Measurements from ENCODE around the gene EXOSC5. TPM values are rescaled to one million over a fixed set of nuclear protein-coding genes. Genes with fewer than 3 reads are reported as not detected.
"Not testable (repeated sequence)": the region's sequence is repeated elsewhere in the genome, so short reads cannot be mapped to it uniquely, and the experiment has no call there.

EXOSC5 gene
- total RNA-seq, 2 donors from 2014 or later: 44.7 to 61.1 TPM

GRCh38 chr19:41398050-41398418, 875 bp upstream of the EXOSC5 start:
- ATAC-seq: no peak
- no peaks in the 10 kb centered on the region for H3K9me3 Mint-ChIP-seq
- DNase-seq (ENCODE audit: low spot score in 2 of 2): no peak
- H3K27ac Mint-ChIP-seq: peak overlapping the region; percentile 100
- H3K36me3 Mint-ChIP-seq: peaks cover 9 to 20% of the 10 kb centered on the region in 2 donors

GRCh38 chr19:41395355-41395754, 1.8 kb downstream of the EXOSC5 start:
- DNase-seq (ENCODE audit: low spot score in 2 of 2) (no peak), ATAC-seq (no peak)
- no peaks in the 10 kb centered on the region for H3K9me3 Mint-ChIP-seq
- H3K27ac Mint-ChIP-seq: peak overlapping the region; percentile 87 to 100
- peaks cover 9 to 20% of the 10 kb centered on the region in 2 donors for H3K36me3 Mint-ChIP-seq

GRCh38 chr19:41392775-41393174, 4.4 kb downstream of the EXOSC5 start:
- Mint-ChIP-seq H3K27ac (no peak overlapping the region), H3K36me3 (peaks cover 4 to 14% of the 10 kb centered on the region in 2 donors), H3K9me3 (no peaks in the 10 kb centered on the region)
- DNase-seq (ENCODE audit: low spot score in 2 of 2) (no peak), ATAC-seq (no peak)

- peaks cover 0 to 7% of the 10 kb centered on the region in 2 donors for H3K36me3 Mint-ChIP-seq
- DNase-seq (ENCODE audit: low spot score in 2 of 2): no peak
These were observed 5.5 kb downstream of the EXOSC5 start for GRCh38 chr19:41391618-41392017.

GRCh38 chr19:41386442-41386841, 10.7 kb downstream of the EXOSC5 start:
- ATAC-seq: no peak
- peak overlapping the region; percentile 66 to 67 for H3K27ac Mint-ChIP-seq
- H3K36me3 Mint-ChIP-seq: peaks cover 0 to 8% of the 10 kb centered on the region in 2 donors
- H3K9me3 Mint-ChIP-seq: no peaks in the 10 kb centered on the region
- no peak for DNase-seq (ENCODE audit: low spot score in 2 of 2)

More at GRCh38 chr19:41391618-41392017, 5.5 kb downstream of the EXOSC5 start:
- H3K27ac Mint-ChIP-seq: peak overlapping the region in 1 of 2 donors; percentile 30
- no peaks in the 10 kb centered on the region for H3K9me3 Mint-ChIP-seq
- ATAC-seq: no peak

- Mint-ChIP-seq H3K27ac (no peak overlapping the region), H3K9me3 (no peaks in the 10 kb centered on the region), H3K36me3 (peaks cover 0 to 8% of the 10 kb centered on the region in 2 donors)
- ATAC-seq (no peak), DNase-seq (ENCODE audit: low spot score in 2 of 2) (no peak)
These were observed 12.8 kb downstream of the EXOSC5 start for GRCh38 chr19:41384351-41384750.

DNA sequence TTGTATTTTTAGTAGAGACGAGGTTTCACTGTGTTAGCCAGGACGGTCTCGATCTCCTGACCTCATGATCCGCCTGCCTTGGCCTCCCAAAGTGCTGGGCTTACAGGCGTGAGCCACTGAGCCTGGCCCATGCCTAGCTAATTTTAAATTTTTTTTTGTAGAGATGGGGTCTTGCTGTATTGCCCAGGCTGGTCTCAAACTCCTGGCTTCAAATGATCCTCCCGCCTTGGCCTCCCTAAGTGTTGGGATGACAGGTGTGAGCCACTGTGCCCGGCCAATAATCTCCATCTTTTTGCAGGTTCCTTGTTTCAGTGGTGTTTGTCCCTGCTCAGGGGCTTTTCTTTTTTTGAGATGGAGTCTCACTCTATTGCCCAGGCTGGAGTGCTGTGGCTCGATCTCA, 15.6 kb downstream of the EXOSC5 start:
- not testable (repeated sequence) for DNase-seq (ENCODE audit: low spot score in 2 of 2); H3K27ac Mint-ChIP-seq; H3K9me3 Mint-ChIP-seq; H3K36me3 Mint-ChIP-seq; ATAC-seq

DNA sequence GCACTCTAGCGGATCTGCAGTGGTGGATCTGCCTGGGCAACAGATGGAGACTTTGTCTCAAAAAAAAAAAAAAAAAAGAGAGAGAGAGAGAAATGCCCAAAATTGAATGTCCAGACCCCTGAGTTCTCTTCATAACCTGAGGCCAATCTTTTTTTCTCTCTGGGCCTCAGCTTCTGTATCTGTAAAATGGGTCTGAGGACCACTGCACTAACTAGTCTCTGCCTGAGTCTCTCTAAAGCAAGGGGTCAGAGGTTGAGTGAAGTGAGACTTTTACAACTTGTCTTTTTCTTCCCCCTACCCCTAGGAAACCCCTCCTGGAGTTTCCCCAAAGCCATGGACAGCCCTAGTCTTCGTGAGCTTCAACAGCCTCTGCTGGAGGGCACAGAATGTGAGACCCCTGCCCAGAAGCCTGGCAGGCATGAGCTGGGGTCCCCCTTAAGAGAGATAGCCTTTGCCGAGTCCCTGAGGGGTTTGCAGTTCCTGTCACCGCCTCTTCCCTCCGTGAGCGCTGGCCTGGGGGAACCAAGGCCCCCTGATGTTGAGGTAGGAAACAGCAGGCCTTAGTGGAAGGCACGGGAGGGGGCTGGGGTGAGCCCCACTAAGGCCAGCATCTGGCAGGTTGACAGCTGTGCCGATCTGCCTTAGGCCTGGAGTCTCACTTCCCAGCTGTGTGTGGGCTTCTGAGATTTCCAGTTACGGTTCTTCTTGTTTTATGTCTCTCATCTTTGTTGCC, 19.0 kb downstream of the EXOSC5 start:
- ATAC-seq: peak in 1 of 2 donors; percentile 26
- DNase-seq (ENCODE audit: low spot score in 2 of 2): no peak
- Mint-ChIP-seq H3K9me3 (no peaks in the 10 kb centered on the region), H3K27ac (no peak overlapping the region), H3K36me3 (no peaks in the 10 kb centered on the region)

DNA sequence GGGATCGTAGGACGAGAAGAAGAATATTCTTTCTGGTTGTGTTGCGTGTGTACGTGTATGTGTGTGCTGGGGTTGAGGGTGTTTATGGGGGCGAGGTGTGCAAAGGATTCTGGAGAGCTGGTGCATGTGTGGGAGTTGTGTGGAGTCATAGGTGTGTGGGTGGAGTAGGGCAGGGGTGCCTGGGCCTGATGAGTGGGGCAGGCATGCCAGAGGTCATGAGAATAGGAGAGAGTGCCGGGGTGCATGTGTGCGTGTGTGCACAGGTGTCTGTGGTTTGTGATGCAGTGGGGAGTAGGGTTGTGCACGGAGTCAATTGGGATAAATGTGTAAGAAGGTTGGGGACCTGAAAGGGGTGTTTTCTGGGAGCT, 20.2 kb downstream of the EXOSC5 start:
- DNase-seq (ENCODE audit: low spot score in 2 of 2): no peak
- no peaks in the 10 kb centered on the region for H3K36me3 Mint-ChIP-seq
- peak; percentile 72 to 73 for ATAC-seq
- no peaks in the 10 kb centered on the region for H3K9me3 Mint-ChIP-seq
- H3K27ac Mint-ChIP-seq: peak overlapping the region; percentile 21 to 50

GRCh38 chr19:41376241-41376997, 20.7 kb downstream of the EXOSC5 start, which contains the start of gene TMEM91:
TMEM91 (plus strand) TSS chr19:41376533; CDS start chr19:41378310, 1,777 bp downstream.
- Mint-ChIP-seq H3K36me3 (no peaks in the 10 kb centered on the region), H3K9me3 (no peaks in the 10 kb centered on the region), H3K27ac (peak within 1 kb of the TSS; percentile 21 to 50)
- peak; percentile 57 to 67 for ATAC-seq
- DNase-seq (ENCODE audit: low spot score in 2 of 2): no peak

DNA sequence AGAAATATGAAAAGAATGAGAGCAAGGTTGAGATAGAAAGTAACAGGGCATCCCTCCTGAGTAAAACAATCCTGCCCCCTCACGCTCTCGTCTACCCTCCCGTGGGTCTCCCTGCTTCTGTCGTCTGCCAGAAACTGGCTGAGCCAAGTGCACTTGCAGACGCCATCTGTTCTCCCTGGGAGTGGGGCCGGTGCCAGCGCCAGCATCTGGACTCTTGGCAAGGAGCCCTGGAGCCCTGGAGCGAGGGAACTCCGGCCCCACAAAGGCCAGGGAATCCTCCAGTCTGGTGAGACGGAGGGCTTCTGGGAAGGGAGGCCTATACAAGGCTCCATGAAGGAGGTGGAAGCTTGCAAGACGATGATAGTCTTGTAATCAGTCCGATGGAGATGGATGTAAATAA, 23.2 kb downstream of the EXOSC5 start:
- Mint-ChIP-seq H3K27ac (peak overlapping the region in 1 of 2 donors; percentile 65), H3K36me3 (no peaks in the 10 kb centered on the region), H3K9me3 (no peaks in the 10 kb centered on the region)
- no peak for ATAC-seq
- no peak for DNase-seq (ENCODE audit: low spot score in 2 of 2)

- DNase-seq (ENCODE audit: low spot score in 2 of 2): no peak
- no peaks in the 10 kb centered on the region for H3K9me3 Mint-ChIP-seq
- H3K36me3 Mint-ChIP-seq: no peaks in the 10 kb centered on the region
- no peak overlapping the region for H3K27ac Mint-ChIP-seq
- ATAC-seq: no peak
These were observed 24.7 kb downstream of the EXOSC5 start for GRCh38 chr19:41372501-41372900.

- Mint-ChIP-seq H3K27ac (peak overlapping the region; percentile 72 to 74), H3K9me3 (no peaks in the 10 kb centered on the region), H3K36me3 (no peaks in the 10 kb centered on the region)
- DNase-seq (ENCODE audit: low spot score in 2 of 2) (no peak), ATAC-seq (no peak)
These were observed 25.6 kb downstream of the EXOSC5 start for GRCh38 chr19:41371541-41371940.

DNA sequence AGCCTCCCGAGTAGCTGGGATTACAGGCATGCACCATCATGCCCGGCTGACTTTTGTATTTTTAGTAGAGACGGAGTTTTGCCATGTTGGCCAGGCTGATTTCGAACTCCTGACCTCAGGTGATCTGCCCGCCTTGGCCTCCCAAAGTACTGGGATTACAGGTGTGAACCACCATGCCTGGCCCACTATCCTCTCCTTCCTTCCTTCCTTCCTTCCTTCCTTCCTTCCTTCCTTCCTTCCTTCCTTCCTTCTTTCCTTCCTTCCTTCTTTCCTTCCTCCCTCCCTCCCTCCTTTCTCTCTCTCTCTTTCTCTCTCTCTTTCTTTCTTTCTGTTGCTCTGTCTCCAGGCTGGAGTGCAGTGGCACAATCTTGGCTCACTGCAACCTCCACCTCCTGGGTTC, 26.0 kb downstream of the EXOSC5 start:
- not testable (repeated sequence) for H3K36me3 Mint-ChIP-seq; ATAC-seq; DNase-seq (ENCODE audit: low spot score in 2 of 2); H3K9me3 Mint-ChIP-seq
- peak overlapping the region; percentile 72 to 74 for H3K27ac Mint-ChIP-seq

- no peak for ATAC-seq
These were observed 27.4 kb downstream of the EXOSC5 start for GRCh38 chr19:41369769-41370168.

DNA sequence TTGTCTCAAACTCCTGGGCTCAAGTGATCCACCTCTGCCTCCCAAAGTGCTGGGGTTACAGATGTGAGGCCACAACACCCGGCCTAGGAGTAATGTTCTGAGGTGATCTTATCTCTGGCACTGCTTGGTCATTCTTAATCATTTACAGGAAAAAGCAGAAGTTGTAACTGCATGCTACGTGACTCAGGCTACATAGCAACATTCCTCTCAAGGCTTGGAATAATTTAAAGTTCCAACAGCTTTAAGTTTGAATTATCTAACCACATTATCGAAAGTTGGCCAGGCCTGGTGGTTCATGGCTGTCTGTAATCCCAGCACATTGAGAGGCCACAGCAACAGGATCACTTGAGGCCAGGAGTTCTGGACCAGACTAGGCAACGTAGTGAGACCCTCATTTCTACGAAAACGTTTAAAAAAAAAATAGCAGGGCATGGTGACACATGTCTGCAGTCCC, 29.3 kb downstream of the EXOSC5 start:
- no peak overlapping the region for H3K27ac Mint-ChIP-seq
- DNase-seq (ENCODE audit: low spot score in 2 of 2) (no peak), ATAC-seq (no peak)
- peaks cover 5% of the 10 kb centered on the region in 2 donors for H3K36me3 Mint-ChIP-seq
- H3K9me3 Mint-ChIP-seq: no peaks in the 10 kb centered on the region

More at GRCh38 chr19:41369769-41370168, 27.4 kb downstream of the EXOSC5 start:
- DNase-seq (ENCODE audit: low spot score in 2 of 2): no peak
- Mint-ChIP-seq H3K36me3 (peaks cover 0 to 5% of the 10 kb centered on the region in 2 donors), H3K9me3 (no peaks in the 10 kb centered on the region), H3K27ac (no peak overlapping the region)

DNA sequence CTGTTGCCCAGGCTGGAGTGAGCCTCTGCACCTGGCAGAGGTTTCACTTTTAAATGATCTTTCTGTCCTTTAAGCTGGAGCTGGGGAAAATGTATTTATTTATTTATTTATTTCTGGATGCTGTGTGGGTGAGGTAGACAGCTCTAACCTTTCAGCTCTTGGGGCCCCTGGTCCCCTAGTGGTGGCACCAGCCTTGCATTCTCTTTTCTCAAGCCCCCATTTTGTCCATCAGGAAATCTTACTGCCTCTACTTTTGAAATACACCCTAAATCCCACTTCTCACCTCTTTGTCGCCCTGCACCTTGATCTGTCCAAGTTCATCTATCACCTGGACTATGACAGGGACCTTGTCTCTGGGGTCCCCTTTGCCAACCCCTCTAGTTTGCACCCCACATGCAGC, 31.1 kb downstream of the EXOSC5 start:
- DNase-seq (ENCODE audit: low spot score in 2 of 2): no peak
- H3K27ac Mint-ChIP-seq: peak overlapping the region in 1 of 2 donors; percentile 37
- peaks cover 5% of the 10 kb centered on the region in 2 donors for H3K36me3 Mint-ChIP-seq
- no peaks in the 10 kb centered on the region for H3K9me3 Mint-ChIP-seq
- ATAC-seq: no peak
